HepG2 (cell line): ENCODE data around the gene KIF1B. TPM values are rescaled to one million over a fixed set of nuclear protein-coding genes. Genes with fewer than 3 reads are reported as not detected.
A peak's percentile ranks its signal among the peaks of the same experiment; 100 is the strongest.

Experiments used
- ARNT ChIP-seq: fragments of 450-650 bp; IDR thresholded peaks from 2 replicates; pipeline ENCODE4 v1.6.1; 2017
- CBX5 ChIP-seq: sonication (generic); formaldehyde crosslinking; IDR thresholded peaks from 2 replicates; pipeline ENCODE4 v1.4.0; 2020; ENCODE audit warnings: missing genetic modification reagents, borderline replicate concordance
- ETS1 ChIP-seq: sonication (generic); formaldehyde crosslinking; IDR thresholded peaks from 2 replicates; pipeline ENCODE4 v1.4.0; 2020; ENCODE audit warnings: missing genetic modification reagents
- HIVEP1 ChIP-seq: sonication (generic); formaldehyde crosslinking; IDR thresholded peaks from 2 replicates; pipeline ENCODE4 v1.4.0; 2020; ENCODE audit warnings: mild to moderate bottlenecking, missing genetic modification reagents
- NFE2 ChIP-seq: sonication (generic); formaldehyde crosslinking; IDR thresholded peaks from 2 replicates; pipeline ENCODE4 v1.4.0; 2020; ENCODE audit warnings: missing genetic modification reagents
- PHF5A ChIP-seq: IDR thresholded peaks from one replicate; pipeline ENCODE4 v1.6.1; 2018; ENCODE audit warnings: low read depth, missing genetic modification reagents; ENCODE audit not compliant: unreplicated experiment
- POLR2G ChIP-seq: fragments of 200-400 bp; formaldehyde crosslinking; IDR thresholded peaks from 2 replicates; pipeline ENCODE4 v1.6.1; 2018; ENCODE audit warnings: mild to moderate bottlenecking, low read depth, low read length, moderate library complexity
- ZBTB3 ChIP-seq: sonication (generic); formaldehyde crosslinking; IDR thresholded peaks from 2 replicates; pipeline ENCODE4 v1.4.0; 2020; ENCODE audit warnings: low read depth, mild to moderate bottlenecking, moderate library complexity, missing genetic modification reagents, borderline replicate concordance
- ZMAT3 ChIP-seq: sonication (generic); formaldehyde crosslinking; conservative IDR thresholded peaks from 2 replicates; pipeline ENCODE4 v1.7.0; 2021; ENCODE audit warnings: missing genetic modification reagents
- ZNF260 ChIP-seq: sonication (generic); formaldehyde crosslinking; IDR thresholded peaks from 2 replicates; pipeline ENCODE4 v1.4.0; 2020; ENCODE audit warnings: missing genetic modification reagents, low read depth, mild to moderate bottlenecking, borderline replicate concordance
- ZNF569 ChIP-seq: sonication (generic); formaldehyde crosslinking; IDR thresholded peaks from 2 replicates; pipeline ENCODE4 v1.5.0; 2020; ENCODE audit warnings: mild to moderate bottlenecking, missing genetic modification reagents, moderate library complexity, borderline replicate concordance
- polyA plus RNA-seq, 8 experiments: library from polyadenylated mRNA; depleted of rRNA in 3 of 8; stranded (reverse) in 7 of 8; unstranded in 1 of 8; fragments of >200 nt; fragmentation: Illumina TruSeq in 4 of 8; extraction: Trizol in 4 of 8; gene quantifications; 2 replicates each; pipeline versions ENCODE4 v1.2.1 to v1.2.3, GENCODE V29; 2011 to 2016; ENCODE audit warnings: low read depth in 4 of 8, missing spikeins in 1 of 8, mixed read lengths in 1 of 8; ENCODE audit not compliant: insufficient read depth in 1 of 8
- total RNA-seq, 5 experiments: library from RNA; depleted of rRNA; stranded (reverse); fragments of >200 nt; fragmentation: Illumina TruSeq; extraction: Trizol; gene quantifications; 2 replicates each; pipeline ENCODE4 v1.2.3, GENCODE V29; 2016; ENCODE audit warnings: low read depth in 1 of 5
- TF ChIP-seq, protein P1 (sequence below): sonication (generic); formaldehyde crosslinking; IDR thresholded peaks from 2 replicates; pipeline ENCODE4 v1.4.0; 2020; ENCODE audit warnings: missing genetic modification reagents
- TF ChIP-seq, protein P2 (sequence below): sonication (generic); formaldehyde crosslinking; IDR thresholded peaks from 2 replicates; pipeline ENCODE4 v1.5.0; 2020; ENCODE audit warnings: mild to moderate bottlenecking, missing genetic modification reagents, borderline replicate concordance
- TF ChIP-seq, protein P3 (sequence below): sonication (generic); formaldehyde crosslinking; IDR thresholded peaks from 2 replicates; pipeline ENCODE4 v1.4.0; 2020; ENCODE audit warnings: mild to moderate bottlenecking, missing genetic modification reagents

Gene KIF1B
- total and polyA plus RNA-seq, 2 of the 13 experiments (the other 11 are each of a cell fraction or from before 2014, with no cell fraction given): 26.7 to 32.5 TPM

GRCh38 chr1:10430216-10431069 is 220.1 kb downstream of the KIF1B start, which contains the start of gene CENPS (continued):
- TF ChIP-seq NFE2: no peak
- peak; percentile 77; the same call in 1 of the 2 replicates for TF ChIP-seq ZNF569 (CRISPR knock-in tag)
- no peak for TF ChIP-seq ETS1
- TF ChIP-seq POLR2G: peak; percentile 80
- no peak for TF ChIP-seq ARNT
- peak; percentile 74; the same call in 1 of the 2 replicates for TF ChIP-seq ZMAT3 (CRISPR knock-in tag)
- TF ChIP-seq, protein P1, sequence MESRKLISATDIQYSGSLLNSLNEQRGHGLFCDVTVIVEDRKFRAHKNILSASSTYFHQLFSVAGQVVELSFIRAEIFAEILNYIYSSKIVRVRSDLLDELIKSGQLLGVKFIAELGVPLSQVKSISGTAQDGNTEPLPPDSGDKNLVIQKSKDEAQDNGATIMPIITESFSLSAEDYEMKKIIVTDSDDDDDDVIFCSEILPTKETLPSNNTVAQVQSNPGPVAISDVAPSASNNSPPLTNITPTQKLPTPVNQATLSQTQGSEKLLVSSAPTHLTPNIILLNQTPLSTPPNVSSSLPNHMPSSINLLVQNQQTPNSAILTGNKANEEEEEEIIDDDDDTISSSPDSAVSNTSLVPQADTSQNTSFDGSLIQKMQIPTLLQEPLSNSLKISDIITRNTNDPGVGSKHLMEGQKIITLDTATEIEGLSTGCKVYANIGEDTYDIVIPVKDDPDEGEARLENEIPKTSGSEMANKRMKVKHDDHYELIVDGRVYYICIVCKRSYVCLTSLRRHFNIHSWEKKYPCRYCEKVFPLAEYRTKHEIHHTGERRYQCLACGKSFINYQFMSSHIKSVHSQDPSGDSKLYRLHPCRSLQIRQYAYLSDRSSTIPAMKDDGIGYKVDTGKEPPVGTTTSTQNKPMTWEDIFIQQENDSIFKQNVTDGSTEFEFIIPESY (CRISPR knock-in tag): peak; percentile 49; the same call in 1 of the 2 replicates
- TF ChIP-seq CBX5 (CRISPR knock-in tag): no peak; the same call in 1 of the 2 replicates
- peak; percentile 90; the same call in 1 of the 2 replicates for TF ChIP-seq ZBTB3 (CRISPR knock-in tag)
- TF ChIP-seq, protein P2, sequence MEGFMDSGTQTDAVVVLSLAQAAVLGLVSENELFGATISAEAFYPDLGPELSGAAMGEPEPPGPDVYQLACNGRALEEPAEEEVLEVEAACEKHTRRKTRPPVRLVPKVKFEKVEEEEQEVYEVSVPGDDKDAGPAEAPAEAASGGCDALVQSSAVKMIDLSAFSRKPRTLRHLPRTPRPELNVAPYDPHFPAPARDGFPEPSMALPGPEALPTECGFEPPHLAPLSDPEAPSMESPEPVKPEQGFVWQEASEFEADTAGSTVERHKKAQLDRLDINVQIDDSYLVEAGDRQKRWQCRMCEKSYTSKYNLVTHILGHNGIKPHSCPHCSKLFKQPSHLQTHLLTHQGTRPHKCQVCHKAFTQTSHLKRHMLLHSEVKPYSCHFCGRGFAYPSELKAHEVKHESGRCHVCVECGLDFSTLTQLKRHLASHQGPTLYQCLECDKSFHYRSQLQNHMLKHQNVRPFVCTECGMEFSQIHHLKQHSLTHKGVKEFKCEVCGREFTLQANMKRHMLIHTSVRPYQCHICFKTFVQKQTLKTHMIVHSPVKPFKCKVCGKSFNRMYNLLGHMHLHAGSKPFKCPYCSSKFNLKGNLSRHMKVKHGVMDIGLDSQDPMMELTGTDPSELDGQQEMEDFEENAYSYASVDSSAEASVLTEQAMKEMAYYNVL: peak; percentile 78
- no peak for TF ChIP-seq ZNF260
- peak; percentile 43; the same call in 1 of the 2 replicates for TF ChIP-seq HIVEP1 (CRISPR knock-in tag)
- TF ChIP-seq, protein P3, sequence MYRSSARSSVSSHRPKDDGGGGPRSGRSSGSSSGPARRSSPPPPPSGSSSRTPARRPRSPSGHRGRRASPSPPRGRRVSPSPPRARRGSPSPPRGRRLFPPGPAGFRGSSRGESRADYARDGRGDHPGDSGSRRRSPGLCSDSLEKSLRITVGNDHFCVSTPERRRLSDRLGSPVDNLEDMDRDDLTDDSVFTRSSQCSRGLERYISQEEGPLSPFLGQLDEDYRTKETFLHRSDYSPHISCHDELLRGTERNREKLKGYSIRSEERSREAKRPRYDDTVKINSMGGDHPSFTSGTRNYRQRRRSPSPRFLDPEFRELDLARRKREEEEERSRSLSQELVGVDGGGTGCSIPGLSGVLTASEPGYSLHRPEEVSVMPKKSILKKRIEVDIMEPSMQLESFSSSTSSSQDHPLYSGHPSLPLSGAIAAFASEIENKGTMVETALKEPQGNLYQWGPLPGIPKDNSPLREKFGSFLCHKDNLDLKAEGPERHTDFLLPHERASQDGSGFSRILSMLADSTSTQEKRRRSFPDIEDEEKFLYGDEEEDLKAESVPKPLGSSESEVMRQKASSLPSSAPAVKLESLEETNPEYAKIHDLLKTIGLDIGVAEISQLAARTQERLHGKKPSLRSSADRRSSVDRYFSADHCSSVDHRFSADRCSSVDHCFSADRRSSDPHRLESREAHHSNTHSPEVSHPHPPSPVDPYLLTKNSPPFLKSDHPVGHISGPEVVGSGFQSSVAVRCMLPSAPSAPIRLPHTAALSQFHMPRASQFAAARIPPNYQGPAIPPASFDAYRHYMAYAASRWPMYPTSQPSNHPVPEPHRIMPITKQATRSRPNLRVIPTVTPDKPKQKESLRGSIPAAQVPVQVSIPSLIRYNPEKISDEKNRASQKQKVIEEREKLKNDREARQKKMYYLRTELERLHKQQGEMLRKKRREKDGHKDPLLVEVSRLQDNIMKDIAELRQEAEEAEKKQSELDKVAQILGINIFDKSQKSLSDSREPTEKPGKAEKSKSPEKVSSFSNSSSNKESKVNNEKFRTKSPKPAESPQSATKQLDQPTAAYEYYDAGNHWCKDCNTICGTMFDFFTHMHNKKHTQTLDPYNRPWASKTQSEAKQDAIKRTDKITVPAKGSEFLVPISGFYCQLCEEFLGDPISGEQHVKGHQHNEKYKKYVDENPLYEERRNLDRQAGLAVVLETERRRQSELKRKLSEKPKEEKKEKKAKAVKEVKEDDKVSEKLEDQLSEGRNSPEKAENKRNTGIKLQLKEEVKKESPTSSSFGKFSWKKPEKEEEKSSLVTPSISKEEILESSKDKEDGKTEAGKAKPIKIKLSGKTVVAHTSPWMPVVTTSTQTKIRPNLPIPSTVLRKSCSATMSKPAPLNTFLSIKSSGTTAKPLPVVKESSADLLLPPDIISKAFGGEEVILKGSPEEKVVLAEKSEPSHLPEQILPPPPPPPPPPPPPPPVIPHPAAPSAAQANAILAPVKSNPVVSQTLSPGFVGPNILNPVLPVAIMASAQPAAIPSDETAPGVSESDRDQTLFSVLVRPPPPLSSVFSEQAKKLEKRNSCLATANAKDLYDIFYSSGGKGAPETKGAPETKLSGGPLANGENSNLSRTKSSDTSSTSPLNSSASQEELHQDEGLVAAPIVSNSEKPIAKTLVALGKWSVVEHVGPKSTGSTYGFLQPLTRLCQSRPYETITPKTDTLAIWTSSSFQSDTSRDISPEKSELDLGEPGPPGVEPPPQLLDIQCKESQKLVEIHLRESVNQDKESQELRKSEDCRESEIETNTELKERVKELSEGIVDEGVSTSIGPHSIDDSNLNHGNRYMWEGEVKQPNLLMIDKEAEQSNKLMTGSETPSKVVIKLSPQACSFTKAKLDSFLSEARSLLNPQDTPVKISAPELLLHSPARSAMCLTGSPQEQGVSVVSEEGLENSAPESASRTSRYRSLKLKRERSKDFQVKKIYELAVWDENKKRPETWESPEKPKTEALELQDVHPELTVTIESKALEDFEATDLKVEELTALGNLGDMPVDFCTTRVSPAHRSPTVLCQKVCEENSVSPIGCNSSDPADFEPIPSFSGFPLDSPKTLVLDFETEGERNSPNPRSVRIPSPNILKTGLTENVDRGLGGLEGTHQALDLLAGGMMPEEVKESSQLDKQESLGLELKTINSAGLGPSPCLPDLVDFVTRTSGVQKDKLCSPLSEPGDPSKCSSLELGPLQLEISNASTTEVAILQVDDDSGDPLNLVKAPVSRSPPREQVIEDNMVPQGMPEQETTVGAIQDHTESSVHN (CRISPR knock-in tag): no peak
- TF ChIP-seq PHF5A (CRISPR knock-in tag): no peak
